Inflammatory macrophage (primary cell): ENCODE measurements around the gene ESPNL.

ENCODE experiments used
- DNase-seq, 2 donors: peaks; one replicate each; pipeline ENCODE4 v3.0.0-alpha.2; 2020 to 2022

The ESPNL gene

DNA sequence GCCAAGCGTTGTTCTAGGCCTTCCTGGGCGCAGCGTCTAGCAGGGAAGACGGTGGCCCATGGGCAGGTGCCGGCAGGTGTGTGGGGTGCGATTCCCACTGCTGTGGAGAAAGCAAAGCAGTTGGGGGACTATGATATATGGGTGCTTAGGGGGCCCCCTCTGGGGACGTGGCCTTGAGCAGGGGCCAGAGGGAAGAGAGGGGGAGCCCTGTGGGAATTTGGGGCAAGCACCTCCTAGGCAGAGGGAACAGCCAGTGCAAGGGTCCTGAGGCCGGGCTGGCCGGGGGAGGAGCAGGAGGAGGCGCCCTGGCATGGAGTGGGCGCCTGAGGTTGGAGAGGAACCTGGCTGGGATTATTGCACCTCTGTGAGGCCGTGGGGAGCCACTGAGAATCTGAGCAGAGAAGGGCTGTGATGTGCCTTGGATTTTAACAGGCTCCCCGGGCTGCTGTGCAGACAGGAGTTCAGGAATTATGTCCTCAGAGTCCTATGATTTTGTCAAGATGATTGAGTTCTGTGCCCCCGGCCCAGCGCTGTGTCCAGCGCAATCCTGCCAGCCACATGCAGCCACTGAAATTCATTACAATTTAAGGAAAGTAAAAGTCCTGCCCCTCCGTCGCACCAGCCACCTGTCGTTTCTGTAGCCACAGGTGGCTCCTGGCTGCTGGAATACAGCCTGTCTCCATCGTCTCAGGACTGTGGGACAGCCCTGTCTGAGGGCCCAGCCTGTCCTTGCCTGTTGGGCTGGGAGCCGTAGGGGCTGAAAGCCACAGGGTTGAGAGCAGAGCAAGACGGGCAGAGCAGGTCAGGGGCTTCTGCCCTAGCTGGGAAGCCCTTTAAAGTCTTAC, 29.2 kb downstream of the ESPNL start:
- DNase-seq, result no peak

DNA sequence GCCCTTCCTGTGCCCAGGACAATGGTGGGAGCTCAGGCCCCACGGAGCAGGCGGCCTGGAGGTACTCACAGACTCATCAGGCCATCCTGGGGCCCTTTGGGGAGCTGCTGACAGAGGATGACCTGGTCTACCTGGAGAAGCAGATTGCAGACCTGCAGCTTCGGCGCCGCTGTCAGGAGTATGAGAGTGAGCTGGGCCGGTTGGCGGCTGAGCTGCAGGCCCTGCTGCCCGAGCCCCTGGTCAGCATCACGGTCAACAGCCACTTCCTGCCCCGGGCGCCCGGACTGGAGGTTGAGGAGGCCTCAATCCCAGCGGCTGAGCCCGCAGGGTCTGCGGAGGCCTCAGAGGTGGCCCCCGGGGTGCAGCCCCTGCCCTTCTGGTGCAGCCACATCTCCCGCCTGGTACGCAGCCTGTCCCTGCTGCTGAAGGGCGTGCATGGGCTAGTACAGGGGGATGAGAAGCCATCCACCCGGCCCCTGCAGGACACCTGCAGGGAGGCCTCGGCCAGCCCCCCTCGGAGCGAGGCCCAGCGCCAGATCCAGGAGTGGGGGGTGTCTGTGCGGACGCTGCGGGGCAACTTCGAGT, 30.1 kb downstream of the ESPNL start:
- DNase-seq, result no peak

DNA sequence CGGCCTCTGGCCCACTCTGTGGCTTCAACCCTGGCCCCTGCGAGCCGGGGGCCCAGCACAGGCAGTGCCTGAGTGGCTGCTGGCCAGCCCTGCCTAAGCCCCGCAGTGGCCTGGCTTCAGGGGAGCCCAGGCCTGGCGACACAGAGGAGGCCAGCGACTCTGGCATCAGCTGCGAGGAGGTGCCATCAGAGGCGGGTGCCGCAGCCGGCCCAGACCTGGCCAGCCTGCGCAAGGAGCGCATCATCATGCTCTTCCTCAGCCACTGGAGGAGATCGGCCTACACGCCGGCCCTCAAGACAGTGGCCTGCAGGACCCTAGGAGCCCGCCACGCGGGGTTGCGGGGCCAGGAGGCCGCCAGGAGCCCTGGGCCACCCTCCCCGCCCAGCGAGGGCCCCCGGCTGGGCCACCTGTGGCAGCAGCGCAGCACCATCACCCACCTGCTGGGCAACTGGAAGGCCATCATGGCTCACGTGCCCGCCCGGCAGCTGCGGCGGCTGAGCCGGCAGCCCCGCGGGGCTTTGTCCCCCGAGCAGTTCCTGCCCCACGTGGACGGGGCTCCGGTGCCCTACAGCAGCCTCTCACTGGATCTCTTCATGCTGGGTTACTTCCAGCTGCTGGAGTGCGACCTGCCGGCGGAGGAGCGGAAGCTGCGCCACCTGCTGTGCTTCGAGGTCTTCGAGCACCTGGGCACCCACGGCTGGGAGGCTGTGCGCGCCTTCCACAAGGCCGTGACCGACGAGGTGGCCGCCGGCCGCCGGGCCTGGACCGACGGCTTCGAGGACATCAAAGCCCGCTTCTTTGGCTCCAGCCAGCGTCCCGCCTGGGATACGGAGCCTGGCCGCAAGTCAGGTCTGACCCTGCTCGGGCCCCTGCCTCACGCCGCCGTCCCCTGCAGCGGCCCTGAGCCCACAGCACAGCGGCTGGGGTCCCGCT, 30.8 kb downstream of the ESPNL start:
- no peak for DNase-seq

DNA sequence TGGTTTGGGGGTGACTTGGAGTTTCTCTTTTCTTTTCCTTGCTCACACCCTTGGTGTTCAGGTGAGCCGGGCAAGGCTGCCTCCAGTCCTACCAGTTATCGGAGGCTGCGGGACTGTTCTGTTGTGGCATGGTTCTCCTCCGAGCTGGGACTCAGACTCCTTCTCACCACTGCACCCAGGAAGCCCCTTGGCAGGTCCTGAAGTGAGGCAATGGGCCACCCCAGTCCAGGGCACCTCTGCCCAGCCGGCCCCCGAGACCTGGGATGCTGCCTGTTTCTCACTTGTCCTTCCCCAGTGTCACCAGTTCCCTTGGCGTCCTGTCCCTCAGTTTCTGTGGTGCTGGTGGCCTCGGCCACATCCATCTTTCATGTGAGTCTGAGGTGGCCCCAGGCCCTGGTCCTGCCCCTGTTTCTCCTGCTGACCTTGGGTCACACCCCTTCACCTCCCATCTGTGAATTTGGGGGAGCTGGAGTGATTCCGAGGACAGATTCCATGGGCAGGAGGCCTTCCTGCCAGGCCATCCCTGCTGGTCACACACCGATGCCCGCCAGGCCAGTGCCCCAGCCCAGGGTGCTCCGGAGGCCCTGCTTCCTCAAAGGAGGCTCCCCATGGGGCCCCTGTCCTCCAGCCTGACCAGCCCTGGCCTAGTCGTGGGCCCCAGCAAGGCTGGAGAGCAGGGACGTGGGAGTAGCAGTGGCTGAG, 31.8 kb downstream of the ESPNL start:
- DNase-seq, result no peak

DNA sequence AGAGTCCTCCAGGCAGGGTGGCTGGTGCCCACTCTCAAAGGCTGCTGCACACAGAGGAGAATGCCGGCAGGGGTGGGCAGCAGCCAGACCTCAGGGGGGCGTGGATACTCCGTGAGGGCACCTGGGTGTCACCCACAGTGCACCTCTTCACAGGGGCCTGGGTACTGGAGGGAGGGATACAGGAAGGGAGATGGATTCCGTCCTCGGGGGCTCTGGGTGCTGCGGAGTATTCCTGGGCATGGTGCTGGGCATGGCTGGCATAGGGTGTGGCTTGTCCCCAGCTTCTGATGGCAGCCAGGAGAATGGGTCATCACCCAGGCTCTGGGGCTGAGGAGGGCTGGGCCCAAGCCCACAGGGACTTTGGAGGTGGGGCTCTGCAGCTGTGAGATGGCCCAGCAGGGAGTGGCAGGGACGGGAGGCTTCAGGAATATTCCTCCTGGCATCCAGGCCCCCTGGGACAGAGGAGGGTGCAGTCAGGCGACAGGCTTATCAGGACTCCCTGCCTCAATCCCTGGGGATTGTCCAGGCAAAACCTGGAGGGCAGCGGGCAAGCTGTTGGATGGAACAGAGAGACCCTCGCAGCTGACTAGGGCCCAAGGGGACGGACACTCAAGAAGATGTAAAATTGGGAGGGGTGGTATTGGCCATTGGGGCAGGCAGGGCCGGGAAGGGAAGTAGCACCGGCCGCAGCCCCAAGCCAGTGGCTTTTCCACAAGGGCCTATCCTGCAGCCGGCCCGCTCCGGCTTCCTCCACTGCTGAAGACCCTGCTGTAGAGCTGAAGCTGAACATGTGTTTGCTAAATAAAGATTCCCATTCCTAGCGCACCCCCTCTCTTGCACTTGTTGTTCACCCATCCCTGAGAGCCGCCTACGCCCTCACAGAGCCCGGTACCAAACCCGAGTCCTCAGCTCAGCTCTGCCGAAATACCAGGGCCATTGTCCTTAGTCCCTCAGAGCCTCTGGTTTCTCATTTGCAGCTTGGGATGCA, 32.6 kb downstream of the ESPNL start:
- no peak for DNase-seq

DNA sequence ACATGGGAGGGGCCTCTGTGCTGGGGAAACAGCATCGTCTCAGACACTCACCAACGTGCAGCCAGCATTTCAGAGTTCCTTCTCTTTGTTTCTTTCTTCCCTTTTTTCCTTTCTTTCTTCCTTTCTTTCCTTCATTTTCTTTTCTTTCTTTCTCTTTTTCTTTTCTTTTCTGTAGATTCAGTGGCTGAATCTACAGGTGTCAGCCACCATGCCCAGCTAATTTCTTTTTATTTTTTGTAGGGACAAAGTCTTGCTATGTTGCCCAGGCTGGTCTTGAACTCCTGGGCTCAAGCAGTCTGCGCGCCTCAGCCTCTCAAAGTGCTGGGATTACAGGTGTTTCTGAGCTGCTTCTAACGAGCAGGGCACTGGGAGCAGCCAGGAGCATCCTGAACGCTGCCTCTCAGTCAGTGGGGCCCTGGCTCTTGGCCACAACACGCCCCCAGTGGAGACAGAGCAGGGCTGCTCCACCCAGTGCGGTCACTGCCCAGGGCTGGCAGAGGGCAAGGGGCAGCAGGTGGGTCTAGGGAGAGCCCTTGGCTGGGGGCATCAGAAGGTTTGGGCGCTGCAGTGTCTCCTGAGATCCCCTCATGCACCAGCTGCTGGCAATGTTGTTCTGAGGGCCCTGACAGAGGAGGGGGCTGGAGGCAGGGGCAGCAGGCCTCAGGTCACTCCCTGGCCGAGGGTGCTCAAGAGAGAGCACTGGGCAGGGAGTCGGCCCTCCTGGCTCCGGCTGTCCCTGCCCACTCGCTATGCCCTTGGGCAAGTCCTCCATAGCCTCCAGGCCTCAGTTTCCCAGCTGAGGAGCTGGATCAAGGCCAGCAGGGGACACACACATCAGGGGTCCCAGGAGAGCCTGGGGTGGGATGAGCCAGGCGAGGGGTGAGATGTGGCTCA, 33.6 kb downstream of the ESPNL start:
- no peak for DNase-seq

DNA sequence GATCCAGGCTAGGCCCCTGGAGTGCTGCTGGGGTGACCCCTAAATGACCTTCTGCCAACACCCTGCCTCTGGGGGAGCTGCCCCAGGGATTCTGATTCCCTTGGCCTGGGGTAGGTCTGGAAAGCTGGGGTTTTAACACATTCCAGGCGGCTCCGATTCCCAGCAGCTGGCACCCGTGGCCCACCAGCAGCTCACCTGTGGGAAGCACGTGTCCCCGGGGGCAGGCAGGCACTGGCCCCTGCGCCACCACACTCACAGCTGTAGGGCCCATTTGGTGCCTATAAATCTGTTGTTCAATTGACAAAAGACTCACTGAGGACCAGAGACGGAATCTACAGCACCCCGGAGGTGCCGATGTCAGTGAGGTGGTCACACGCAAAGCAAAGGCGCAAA, 34.2 kb downstream of the ESPNL start:
- DNase-seq, result no peak

DNA sequence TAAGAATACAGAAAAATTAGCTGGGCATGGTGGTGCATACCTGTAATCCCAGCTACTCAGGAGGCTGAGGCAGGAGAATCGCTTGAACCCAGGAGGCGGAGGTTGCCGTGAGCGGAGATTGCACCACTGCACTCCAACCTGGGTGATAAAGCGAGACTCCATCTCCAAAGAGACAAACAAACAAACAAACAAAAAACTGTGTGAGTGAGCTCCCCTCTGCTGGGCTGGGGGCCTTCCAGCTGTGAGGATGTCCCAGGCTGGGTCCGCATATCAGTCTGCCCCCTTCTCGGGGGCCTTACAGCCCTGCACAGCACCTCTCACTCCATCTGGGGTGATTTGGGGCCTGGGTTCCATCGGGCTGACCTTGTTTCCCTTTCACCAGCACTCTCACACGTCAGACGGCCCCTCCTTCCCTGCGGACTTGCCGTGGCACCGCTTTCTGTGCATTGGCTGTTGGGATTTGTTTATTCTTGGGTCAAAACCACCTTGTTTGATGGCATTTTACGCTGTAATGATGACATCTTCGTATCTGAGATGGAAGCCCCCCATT, 35.5 kb downstream of the ESPNL start:
- DNase-seq, result no peak

DNA sequence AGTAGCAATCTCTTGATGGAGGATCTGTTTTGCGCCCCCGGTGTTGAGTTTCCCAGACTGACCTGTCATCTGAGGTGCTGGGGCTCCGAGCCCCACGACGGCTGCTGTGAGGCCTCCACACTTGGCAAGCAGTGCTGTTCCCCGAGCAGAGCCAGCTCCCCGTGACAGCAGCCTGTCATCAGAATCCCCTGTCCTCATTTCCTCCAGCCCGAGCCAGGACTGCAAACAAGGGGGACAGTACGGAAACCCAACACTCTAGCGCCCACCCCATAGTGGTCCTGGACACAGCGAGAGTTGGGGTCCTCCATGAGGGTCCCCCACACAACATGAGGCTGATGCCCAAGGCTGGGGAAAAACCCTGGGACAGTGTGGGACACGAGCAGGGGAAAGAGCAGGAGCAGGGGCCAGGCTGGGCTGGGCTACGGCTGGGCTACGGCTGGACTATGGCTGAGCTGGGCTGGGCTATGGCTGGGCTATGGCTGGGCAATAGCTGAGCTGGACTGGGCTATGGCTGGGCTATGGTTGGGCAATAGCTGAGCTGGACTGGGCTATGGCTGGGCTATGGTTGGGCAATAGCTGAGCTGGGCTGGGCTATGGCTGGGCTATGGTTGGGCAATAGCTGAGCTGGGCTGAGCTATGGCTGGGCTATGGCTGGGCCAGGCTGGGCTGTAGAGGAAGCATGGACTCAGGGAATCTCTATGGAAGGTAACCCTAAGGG, 36.8 kb downstream of the ESPNL start:
- peak; percentile 39 to 85 for DNase-seq

DNA sequence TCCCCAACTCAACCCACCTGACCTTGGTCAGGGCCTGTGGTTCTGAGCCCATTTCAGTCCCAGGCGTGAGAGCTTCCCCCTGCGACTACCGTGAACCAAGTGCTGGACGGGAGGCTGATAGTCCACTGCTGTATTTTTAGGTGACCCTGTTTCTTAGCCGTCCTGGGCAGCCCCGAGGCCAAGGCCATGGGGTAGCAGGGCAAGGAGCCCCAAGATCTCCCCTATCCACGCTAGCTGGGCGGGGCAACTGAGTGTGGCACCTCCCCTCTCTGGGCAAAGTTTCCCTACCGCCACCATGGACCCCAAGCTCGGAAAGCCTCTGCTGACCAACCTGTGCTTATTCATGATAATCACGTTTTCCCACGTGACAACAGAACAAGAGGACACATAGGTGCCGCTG, 37.7 kb downstream of the ESPNL start:
- DNase-seq, result no peak

DNA sequence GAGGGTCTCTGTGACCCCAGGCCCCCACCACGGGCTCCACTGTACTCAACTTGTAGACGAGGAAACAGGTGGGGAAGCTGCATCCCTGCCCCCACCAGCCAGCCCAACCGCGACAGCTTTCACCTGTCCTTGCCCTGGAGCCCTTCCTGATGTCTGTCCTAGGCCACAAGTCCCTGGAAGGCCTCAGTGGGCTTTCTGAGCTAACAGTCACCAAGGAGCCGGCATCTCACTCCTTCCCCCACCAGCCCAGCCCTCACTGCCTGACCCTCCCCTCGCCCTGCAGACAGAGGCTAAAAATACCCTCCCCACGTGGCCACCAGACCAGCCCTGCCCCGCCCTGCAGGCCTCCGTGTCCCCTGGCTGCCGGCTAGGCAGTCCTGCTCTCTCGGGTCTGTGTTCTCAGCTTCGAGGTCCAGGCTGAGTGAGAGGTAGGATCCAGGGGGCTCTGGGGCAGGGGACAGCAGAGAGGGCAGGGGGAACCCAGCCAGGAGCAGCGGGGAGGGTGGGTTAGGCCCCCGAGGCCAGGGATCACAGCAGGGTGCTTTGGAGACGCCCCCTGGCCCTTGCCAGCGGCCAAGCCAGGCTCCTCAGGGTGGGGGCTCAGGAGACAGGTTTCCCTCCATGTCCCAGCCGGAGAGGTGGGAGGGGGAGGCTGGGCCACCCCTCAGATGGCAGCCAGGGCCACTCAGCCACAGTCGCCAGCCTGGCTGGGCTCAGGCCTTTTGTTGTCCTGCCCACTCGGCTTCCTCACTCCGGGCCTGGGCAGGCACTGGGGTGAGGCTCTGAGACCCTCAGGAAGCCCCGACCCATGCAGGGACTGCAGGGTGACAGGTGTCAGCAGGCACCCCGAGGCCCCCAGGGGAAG, 38.4 kb downstream of the ESPNL start, which contains the start of gene KLHL30:
TSS of gene KLHL30 (plus strand) at position 338 of the 865 bp plus-strand sequence. CDS start 2,087 bp downstream, outside the sequence.
- DNase-seq, result no peak

DNA sequence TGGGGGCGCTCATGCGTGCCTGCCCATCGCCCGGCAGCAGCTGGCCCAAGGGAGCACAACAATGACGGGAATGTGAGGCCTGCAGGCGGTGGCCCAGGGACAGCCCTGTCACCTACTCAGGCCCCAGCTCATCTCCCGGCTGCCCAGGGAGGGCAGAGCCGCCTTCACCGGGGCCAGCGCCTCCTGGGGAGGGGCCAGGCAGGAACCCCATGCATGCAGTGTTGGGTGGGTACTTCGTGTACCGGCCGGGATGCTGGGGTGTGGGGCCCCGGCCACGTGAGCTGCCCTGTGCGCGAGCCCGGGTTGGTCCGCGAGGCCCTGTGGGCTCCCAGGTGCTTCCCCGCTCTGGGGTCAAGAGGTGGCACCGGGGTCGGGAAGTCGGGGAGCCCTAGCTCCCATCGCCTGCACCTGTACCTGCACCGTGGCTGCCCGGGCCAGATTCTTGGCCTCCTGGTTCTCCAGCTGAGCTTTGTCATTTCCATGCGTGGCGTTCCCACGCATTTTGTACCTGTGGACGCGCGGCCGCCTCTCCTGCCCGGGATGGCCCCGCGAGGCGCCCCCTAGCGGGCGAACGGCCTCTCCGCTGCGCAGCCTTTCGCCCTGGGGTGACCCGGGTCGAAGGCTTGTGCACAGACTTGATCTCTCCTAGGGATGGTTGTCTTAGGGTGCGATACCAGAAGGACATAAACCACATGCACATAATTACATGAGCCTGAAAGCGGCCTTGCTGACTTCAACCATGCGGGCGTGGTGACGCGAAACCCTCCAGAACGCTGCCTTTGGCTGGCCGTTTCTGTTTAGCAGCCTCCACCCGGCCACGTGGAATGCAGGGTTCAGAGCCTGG, 39.3 kb downstream of the ESPNL start:
- DNase-seq, result no peak

DNA sequence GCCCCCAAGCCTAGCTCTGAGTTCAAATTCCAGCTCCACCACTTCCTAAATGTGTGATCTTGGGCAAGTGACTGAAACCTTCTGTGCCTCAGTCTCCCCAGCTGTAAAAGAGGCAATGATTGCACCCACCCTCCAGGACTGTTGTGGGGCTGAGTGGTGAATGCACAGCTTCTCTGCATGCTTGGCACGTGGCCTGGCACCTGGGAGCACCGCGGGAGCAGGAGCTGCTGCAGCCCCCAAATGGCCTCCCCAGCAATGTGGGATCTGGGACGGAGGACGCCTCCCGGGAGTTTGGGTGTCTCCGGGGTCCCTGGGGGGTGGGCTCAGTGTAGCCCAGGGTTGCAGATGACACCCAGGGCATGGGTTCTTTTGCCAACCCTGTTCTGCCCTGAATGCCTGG, 39.9 kb downstream of the ESPNL start:
- no peak for DNase-seq

DNA sequence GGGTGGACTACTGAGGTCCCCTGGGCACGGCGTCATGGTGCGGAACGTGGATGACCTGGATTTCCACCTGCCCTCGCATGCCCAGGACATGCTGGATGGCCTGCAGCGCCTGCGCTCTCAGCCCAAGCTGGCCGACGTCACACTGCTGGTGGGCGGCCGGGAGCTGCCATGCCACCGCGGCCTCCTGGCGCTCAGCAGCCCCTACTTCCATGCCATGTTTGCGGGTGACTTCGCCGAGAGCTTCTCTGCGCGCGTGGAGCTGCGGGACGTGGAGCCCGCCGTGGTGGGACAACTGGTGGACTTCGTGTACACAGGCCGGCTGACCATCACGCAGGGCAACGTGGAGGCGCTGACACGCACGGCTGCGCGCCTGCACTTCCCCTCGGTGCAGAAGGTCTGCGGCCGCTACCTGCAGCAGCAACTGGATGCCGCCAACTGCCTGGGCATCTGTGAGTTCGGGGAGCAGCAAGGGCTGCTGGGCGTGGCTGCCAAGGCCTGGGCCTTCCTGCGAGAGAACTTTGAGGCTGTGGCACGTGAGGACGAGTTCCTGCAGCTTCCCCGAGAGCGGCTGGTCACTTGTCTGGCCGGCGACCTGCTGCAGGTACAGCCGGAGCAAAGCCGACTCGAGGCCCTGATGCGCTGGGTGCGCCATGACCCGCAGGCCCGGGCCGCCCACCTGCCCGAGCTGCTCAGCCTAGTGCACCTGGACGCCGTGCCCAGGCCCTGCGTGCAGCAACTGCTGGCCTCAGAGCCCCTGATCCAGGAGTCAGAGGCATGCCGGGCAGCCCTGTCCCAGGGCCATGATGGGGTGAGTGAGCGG, 40.8 kb downstream of the ESPNL start:
- no peak for DNase-seq

DNA sequence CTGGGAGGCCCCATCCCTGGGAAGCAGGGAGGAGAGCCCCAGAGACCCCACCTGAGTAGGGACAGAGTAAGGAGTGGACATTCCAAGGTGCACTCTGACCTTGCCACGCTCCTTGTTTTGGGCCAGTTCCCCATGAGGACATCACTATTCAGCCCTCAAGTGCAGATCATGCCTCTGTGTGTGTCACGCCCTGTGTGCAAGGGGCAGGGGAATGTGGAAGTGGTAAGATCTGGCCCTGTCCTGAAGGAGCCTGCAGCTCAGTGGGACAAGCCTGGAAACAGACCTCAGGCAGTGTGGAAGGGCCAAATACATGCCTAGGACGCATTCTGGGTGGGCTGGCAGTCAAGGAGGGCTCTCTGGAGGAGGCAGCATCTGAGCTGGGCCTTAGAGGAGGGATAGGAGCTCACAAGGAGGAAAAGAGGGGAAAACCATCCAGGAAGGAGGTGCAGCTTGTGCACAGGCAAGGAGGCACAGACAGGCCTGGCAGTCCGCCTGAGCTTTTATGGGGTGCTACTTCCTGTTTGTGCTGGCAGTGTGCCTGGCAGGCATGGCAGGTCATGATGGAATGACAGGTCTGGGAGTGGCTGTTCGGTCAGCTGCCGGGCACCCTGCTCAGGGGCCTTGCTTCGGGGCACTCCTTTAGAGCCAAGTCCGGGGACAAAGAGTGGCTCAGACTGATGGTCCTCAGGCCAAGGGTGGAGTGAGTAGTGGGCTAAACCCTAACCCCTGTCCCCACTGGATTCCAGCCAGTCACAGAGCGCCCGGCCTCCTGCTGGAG, 41.6 kb downstream of the ESPNL start:
- peak; percentile 64 to 80 for DNase-seq
